NCI-H2081 (cell line): ENCODE measurements around the gene VPS25.
"Not testable (repeated sequence)": the region's sequence is repeated elsewhere in the genome, so short reads cannot be mapped to it uniquely, and the experiment has no call there.

ENCODE experiments used
- DNase-seq, 2 experiments: peaks; one replicate each; lab custom pipeline; 2025; lab: John Stamatoyannopoulos, UW

The VPS25 gene

DNA sequence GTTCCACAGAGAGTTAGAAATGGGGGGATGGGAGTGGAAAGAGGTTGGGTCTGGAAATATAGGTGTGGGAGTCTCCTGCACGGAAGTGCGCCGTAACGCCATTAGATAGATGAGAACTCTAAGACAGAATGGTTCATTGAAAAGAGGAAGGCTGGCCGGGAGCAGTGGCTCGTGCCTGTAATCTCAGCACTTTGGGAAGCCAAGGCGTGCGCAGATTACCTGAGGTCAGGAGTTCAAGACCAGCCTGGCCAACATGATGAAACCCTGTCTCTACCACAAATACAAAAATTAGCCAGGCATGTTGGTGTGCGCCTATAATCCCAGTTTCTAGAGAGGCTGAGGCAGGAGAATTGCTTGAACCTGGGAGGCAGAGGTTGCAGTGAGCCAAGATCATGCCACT is 5.2 kb upstream of the VPS25 start:
- not testable (repeated sequence) for DNase-seq

DNA sequence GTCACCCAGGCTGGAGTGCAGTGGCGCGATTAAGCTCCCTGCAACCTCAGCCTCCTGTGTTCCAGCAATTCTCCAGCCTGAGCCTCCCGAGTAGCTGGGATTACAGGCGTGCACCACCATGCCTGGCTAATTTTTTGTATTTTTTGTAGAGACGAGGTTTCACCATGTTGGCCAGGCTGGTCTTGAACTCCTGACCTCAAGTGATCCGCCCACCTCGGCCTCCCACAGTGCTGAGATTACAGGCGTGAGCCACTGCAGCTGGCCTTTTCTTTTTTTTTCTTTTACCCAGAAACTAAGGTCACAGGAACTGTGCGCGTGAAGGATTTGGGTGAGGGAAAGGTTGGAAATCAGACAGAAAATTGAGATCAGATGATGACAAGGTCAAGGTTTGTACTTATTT is 3.3 kb upstream of the VPS25 start:
- not testable (repeated sequence) for DNase-seq

- DNase-seq: no peak
Observed at GRCh38 chr17:42772945-42773289, 332 bp upstream of the VPS25 start.

- DNase-seq: no peak
Observed at GRCh38 chr17:42774066-42774745, 957 bp downstream of the VPS25 start.

DNA sequence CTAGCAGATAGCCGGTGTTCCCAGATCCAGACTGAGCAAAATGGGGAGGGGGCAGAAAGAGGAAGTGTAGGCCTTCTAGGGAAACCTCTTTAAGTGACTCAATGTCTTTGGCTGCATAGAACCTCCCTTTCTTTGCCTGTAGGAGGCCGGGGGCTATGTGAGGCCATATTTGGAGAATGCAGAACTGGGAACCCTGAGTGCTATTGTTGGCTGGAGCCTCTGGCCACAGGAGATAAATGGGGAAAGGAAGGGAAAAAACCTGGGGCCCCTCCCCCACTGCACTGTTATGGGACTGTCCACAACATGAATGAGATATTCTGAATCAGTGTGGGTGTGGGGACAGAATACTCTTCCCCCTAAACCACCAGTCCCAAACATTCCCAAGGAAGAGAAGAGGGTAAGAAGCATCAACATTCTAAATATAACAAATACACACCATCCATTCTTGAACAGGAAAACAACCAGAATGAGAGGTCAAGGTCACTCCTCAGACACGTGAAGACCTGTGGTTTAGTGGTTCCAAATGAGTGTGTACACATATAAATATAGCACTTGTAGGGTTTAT is 2.4 kb downstream of the VPS25 start:
- no peak for DNase-seq

DNA sequence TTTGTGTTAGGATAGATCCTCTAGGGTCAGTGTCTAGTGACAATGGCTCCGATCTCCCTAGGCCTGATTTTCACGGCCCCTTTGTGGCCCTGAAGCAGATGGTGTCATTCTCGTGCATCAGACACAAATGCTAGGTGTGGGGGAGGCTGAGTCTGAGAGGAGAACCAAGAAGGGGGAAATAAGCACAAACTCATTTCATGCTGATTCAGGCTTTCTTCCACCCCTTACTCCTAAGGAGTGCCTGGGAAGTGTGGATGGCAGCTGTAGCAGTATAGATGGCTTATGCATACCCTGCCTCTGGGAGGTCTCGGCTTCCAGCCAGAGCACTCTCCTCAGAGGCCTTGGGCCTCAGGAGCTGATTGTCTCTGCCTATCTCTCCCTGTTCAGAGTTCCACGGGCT is 5.3 kb downstream of the VPS25 start:
- DNase-seq: no peak

DNA sequence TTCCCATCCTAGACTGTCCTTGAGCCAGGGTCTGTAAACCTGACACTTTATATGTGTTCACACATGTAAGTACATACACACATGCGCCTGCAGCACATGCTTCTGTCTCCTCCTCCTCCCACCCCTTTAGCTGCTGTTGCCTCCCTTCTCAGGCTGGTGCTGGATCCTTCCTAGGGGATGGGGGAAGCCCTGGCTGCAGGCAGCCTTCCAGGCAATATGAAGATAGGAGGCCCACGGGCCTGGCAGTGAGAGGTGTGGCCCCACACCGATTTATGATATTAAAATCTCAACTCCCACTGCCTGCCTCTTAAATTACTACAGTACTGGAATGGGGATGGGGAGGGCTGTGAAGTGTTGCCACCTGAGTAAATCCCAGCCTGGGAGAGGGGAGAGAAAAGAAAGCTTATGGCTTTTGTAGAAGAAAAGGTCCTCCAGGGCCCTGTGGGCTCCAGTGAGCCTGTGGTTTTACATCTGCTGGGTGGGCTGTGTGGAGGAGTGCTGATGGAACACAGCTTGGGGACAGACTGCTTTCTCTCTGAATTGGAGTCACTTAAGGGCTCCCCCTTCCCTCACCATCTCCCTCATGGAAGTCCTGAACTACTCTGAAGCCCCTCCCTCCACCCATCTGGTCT is 6.2 kb downstream of the VPS25 start:
- DNase-seq: no peak

DNA sequence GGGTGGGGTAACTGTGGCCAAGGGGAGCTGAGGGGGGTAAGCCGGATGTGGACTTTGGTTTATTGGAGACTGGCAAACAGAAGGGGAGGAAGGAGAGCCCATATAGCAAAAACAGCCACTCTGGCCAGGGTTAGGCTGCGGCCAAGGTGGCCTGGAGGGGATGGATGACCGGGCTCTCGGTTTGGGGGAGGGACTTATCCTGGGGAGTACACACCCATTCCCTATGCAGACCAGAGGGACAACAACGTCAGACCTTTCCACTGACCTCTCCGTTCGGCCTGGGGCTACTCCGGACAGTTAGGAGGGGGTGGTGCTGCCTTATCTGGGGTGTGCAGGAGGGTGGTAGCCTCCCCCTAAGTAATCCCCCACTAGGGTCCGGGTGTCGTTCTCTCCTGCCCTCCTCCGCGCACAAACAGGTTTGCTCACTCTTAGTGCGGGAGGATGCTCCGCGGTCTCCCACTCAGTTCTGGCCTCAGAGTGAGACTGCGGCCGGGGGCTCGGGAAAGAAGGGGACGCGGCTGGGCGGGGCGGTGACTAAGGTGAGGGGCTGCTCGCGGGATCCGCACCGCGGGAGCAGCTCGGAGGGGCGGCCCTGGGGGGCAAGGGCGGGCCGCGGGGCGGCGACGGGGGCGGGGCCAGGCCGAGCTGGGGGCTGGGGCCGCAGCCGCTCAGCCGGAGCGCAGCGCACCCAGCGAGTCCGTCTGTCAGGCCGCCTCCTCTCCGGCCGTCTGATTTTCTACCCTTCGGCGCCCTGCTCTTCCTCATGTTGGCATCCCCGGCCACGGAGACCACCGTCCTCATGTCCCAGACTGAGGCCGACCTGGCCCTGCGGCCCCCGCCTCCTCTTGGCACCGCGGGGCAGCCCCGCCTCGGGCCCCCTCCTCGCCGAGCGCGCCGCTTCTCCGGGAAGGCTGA is 6.9 kb downstream of the VPS25 start, which contains the start of gene WNK4:
Gene WNK4, plus strand, starts transcription at position 675 of the 915 bp plus-strand sequence. Its CDS starts 89 bp downstream, at position 764.
- no peak for DNase-seq

DNA sequence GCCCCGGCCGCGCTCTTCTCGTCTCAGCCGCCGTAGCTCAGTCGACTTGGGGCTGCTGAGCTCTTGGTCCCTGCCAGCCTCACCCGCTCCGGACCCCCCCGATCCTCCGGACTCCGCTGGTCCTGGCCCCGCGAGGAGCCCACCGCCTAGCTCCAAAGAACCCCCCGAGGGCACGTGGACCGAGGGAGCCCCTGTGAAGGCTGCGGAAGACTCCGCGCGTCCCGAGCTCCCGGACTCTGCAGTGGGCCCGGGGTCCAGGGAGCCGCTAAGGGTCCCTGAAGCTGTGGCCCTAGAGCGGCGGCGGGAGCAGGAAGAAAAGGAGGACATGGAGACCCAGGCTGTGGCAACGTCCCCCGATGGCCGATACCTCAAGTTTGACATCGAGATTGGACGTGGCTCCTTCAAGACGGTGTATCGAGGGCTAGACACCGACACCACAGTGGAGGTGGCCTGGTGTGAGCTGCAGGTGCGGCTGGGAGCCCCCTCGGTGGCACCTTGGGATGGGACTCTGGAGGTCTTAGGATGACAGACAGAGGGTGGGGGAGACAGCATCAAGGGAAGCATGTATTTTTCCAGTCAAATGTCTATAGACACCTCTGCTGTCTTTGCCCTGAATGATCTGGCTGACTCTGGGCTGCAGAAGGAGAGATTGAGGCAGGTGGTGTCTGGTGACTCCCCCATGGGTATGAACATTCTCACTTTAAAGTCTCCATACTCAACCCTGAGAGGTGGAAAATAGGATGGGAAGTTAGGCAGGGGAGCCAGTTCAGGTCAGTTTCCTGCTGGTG is 7.8 kb downstream of the VPS25 start:
- no peak for DNase-seq

GRCh38 chr17:42781639-42782165 is 8.5 kb downstream of the VPS25 start:
- no peak for DNase-seq

DNA sequence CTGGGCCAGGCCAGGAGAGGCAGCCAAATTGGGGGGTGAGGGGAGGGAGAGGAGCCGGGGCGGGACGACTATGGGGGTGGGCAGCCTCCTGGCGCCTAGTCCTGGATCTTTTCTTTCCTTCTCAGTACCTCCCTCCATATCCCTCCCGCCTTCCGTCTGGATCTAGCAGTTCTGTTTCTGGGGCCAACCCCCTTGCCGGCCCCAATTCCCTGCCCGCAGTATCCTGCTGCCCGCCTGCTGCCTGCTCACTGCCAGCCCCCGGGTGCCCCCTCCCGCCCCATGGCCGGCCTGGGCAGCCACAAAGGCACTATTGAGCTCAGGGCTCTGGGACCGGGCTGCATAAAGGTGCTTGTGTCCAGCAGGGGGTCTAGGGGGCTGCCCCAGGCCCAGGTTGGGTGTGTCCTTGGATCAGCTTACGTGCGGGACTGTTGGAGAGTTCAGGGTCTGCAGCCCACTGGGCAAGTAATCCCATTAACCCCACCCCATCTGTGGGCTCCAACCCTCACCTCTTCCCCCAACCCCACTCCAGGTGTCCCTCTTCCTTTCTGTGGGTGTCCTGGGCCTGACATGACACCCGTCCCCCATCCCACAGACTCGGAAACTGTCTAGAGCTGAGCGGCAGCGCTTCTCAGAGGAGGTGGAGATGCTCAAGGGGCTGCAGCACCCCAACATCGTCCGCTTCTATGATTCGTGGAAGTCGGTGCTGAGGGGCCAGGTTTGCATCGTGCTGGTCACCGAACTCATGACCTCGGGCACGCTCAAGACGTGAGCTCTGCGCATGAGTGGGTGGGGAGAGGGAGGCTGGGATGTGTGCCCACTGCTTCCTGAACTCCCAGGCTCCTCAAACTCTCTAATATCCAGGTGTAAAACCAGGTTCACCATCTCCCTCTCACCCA is 9.2 kb downstream of the VPS25 start:
- DNase-seq: no peak

- DNase-seq: no peak
Observed at GRCh38 chr17:42783062-42783790, 10.0 kb downstream of the VPS25 start.

DNA sequence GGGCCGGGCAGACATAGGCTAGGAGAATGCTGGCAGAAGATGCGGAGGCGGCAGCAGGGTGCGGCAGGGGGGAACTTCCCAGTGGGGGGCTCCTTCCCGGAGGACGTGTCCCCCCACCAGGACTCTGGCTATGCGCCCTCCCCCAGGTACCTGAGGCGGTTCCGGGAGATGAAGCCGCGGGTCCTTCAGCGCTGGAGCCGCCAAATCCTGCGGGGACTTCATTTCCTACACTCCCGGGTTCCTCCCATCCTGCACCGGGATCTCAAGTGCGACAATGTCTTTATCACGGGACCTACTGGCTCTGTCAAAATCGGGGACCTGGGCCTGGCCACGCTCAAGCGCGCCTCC is 10.5 kb downstream of the VPS25 start:
- no peak for DNase-seq

DNA sequence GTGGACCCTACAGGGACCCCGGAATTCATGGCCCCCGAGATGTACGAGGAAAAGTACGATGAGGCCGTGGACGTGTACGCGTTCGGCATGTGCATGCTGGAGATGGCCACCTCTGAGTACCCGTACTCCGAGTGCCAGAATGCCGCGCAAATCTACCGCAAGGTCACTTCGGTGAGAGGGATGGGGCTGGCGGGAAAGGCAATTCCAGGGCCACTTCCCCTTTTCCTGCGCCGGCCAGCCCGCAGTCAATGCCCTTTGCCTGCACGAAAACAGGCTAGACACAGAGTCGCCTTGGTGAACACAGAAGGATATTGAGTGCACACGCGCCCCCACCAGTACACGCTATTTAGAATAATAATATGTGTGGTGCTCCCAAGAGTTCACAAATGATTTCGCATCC is 11.2 kb downstream of the VPS25 start:
- no peak for DNase-seq

DNA sequence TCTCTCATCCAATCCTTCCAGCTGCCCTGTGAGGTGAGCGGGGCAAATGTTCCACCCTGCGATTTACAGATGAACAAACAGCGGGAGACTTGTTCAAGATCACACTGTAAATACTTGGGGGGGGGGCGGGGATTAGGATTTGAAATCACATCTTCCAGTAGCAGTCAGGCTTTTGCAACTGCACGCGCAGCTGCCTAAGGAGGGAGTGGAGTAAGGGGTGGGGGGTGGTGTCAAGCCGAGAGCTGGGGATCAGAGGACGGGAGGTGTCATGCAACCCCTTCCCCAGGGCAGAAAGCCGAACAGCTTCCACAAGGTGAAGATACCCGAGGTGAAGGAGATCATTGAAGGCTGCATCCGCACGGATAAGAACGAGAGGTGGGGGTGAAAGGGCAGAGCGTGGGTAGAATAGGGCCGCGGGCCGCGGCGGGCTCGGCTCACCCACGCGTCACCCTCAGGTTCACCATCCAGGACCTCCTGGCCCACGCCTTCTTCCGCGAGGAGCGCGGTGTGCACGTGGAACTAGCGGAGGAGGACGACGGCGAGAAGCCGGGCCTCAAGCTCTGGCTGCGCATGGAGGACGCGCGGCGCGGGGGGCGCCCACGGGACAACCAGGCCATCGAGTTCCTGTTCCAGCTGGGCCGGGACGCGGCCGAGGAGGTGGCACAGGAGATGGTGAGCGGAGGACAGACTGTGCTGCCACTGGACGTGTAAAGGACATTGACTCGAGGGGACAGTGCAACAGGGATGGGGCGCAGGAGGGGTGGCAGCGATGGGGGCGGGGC is 11.8 kb downstream of the VPS25 start:
- no peak for DNase-seq

- DNase-seq: no peak
Observed at GRCh38 chr17:42787266-42787665, 14.0 kb downstream of the VPS25 start.

DNA sequence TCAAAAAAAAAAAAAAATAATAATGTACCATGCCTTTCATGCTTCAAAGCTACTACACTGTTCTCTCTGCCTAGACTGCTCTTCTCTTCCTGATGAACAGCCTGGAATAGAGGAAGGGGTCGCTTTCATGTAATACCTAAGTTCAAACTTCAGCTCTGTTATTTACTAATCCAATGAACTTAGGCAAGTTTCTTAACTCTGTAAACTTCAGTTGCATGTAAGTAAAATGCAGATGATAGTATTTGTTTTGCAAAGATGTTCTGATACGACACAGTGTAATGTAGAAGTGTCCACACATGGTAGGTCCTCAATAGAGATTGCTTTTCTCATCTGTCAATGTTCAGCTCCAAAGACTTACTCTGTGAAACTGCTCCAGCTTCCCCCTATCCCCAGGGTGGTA is 18.7 kb downstream of the VPS25 start:
- no peak for DNase-seq

- no peak for DNase-seq
Observed at GRCh38 chr17:42792545-42792944, 19.3 kb downstream of the VPS25 start.

DNA sequence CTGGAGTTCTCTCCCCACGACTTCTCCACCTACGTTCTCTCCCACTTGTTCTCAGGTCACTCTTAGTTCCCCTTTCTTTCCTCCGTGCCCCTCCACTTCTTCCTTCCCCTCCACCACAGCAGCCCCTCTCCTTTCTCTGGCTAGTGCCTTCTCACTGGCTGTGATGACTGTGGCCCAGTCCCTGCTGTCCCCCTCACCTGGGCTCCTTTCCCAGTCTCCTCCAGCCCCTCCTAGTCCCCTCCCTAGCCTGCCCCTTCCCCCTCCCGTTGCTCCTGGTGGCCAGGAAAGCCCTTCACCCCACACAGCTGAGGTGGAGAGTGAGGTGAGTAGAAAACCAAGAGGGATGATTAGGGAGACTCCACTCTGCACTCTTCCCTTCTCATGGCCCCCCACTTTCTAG is 21.8 kb downstream of the VPS25 start:
- DNase-seq: no peak
